ENCODE measurements around the gene STRN4.
"Not testable (repeated sequence)": the region's sequence is repeated elsewhere in the genome, so short reads cannot be mapped to it uniquely, and the experiment has no call there.

STRN4 gene

GRCh38 chr19:46761418-46761831, 15.2 kb upstream of the STRN4 start:
- H3K27ac Mint-ChIP-seq = no peak overlapping the region
- H3K4me3 Mint-ChIP-seq = no peak overlapping the region
- no peaks in the 10 kb centered on the region for H3K27me3 Mint-ChIP-seq
- H3K9me3 Mint-ChIP-seq = no peaks in the 10 kb centered on the region
- ATAC-seq (replicated peaks) (no peak), DNase-seq (no peak)
- peaks cover 2% of the 10 kb centered on the region for H3K36me3 Mint-ChIP-seq (ENCODE audit: insufficient read depth)
- H3K4me1 Mint-ChIP-seq (ENCODE audit: low read depth in 2 of 2) = peaks cover 11 to 12% of the 10 kb centered on the region in 2 donors

GRCh38 chr19:46760897-46761296, 14.6 kb upstream of the STRN4 start:
- not testable (repeated sequence) for H3K27ac Mint-ChIP-seq

GRCh38 chr19:46760363-46760762, 14.1 kb upstream of the STRN4 start:
- no peak for DNase-seq
- peaks cover 4% of the 10 kb centered on the region for H3K36me3 Mint-ChIP-seq (ENCODE audit: insufficient read depth)

More at GRCh38 chr19:46760897-46761296, 14.6 kb upstream of the STRN4 start:
- not testable (repeated sequence) for ATAC-seq (replicated peaks); H3K4me3 Mint-ChIP-seq; H3K36me3 Mint-ChIP-seq (ENCODE audit: insufficient read depth); DNase-seq; H3K9me3 Mint-ChIP-seq; H3K27me3 Mint-ChIP-seq
- H3K4me1 Mint-ChIP-seq (ENCODE audit: low read depth in 2 of 2) = peaks cover 12% of the 10 kb centered on the region in 2 donors

GRCh38 chr19:46759817-46760333, 13.6 kb upstream of the STRN4 start:
- peaks cover 4% of the 10 kb centered on the region for H3K36me3 Mint-ChIP-seq (ENCODE audit: insufficient read depth)
- DNase-seq = no peak
- H3K27me3 Mint-ChIP-seq = no peaks in the 10 kb centered on the region
- H3K4me3 Mint-ChIP-seq = no peak overlapping the region
- H3K4me1 Mint-ChIP-seq (ENCODE audit: low read depth in 2 of 2) = peaks cover 12% of the 10 kb centered on the region in 2 donors
- no peak overlapping the region for H3K27ac Mint-ChIP-seq
- H3K9me3 Mint-ChIP-seq = no peaks in the 10 kb centered on the region
- ATAC-seq (replicated peaks) = no peak

More at GRCh38 chr19:46760363-46760762, 14.1 kb upstream of the STRN4 start:
- peaks cover 12% of the 10 kb centered on the region in 2 donors for H3K4me1 Mint-ChIP-seq (ENCODE audit: low read depth in 2 of 2)
- H3K27ac Mint-ChIP-seq = no peak overlapping the region
- no peaks in the 10 kb centered on the region for H3K9me3 Mint-ChIP-seq
- no peak overlapping the region for H3K4me3 Mint-ChIP-seq
- no peaks in the 10 kb centered on the region for H3K27me3 Mint-ChIP-seq
- ATAC-seq (replicated peaks) = no peak

GRCh38 chr19:46759206-46759605, 13.0 kb upstream of the STRN4 start:
- ATAC-seq (replicated peaks) (no peak), DNase-seq (no peak)
- Mint-ChIP-seq H3K27ac (no peak overlapping the region), H3K4me3 (no peak overlapping the region), H3K27me3 (no peaks in the 10 kb centered on the region), H3K9me3 (no peaks in the 10 kb centered on the region), H3K36me3 (ENCODE audit: insufficient read depth) (peaks cover 4% of the 10 kb centered on the region), H3K4me1 (ENCODE audit: low read depth in 2 of 2) (peaks cover 12% of the 10 kb centered on the region in 2 donors)

GRCh38 chr19:46756544-46756888, 10.3 kb upstream of the STRN4 start:
- H3K36me3 Mint-ChIP-seq (ENCODE audit: insufficient read depth) = peaks cover 5% of the 10 kb centered on the region
- ATAC-seq (replicated peaks) = peak; percentile 34
- H3K4me3 Mint-ChIP-seq = peak overlapping the region in 1 of 2 donors; percentile 37
- no peaks in the 10 kb centered on the region for H3K27me3 Mint-ChIP-seq
- H3K4me1 Mint-ChIP-seq (ENCODE audit: low read depth in 2 of 2) = peaks cover 15 to 17% of the 10 kb centered on the region in 2 donors
- no peaks in the 10 kb centered on the region for H3K9me3 Mint-ChIP-seq
- H3K27ac Mint-ChIP-seq = no peak overlapping the region
- DNase-seq = peak in 1 of 3 experiments; percentile 14

- DNase-seq (no peak), ATAC-seq (replicated peaks) (no peak)
- H3K4me1 Mint-ChIP-seq (ENCODE audit: low read depth in 2 of 2) = peaks cover 15 to 17% of the 10 kb centered on the region in 2 donors
- no peak overlapping the region for H3K27ac Mint-ChIP-seq
- H3K9me3 Mint-ChIP-seq = no peaks in the 10 kb centered on the region
- H3K27me3 Mint-ChIP-seq = no peaks in the 10 kb centered on the region
- peak overlapping the region in 1 of 2 donors; percentile 37 for H3K4me3 Mint-ChIP-seq
- H3K36me3 Mint-ChIP-seq (ENCODE audit: insufficient read depth) = peaks cover 9% of the 10 kb centered on the region
Measured at GRCh38 chr19:46755853-46756543, 9.7 kb upstream of the STRN4 start.

GRCh38 chr19:46755077-46755852, 9.0 kb upstream of the STRN4 start:
- H3K4me3 Mint-ChIP-seq = no peak overlapping the region
- no peak for DNase-seq
- no peaks in the 10 kb centered on the region for H3K27me3 Mint-ChIP-seq

GRCh38 chr19:46753420-46754155, 7.3 kb upstream of the STRN4 start:
- peak; percentile 65 to 73 (median 69) for DNase-seq
- no peaks in the 10 kb centered on the region for H3K9me3 Mint-ChIP-seq
- no peaks in the 10 kb centered on the region for H3K27me3 Mint-ChIP-seq
- peak; percentile 85 for ATAC-seq (replicated peaks)
- no peak overlapping the region for H3K4me3 Mint-ChIP-seq
- H3K27ac Mint-ChIP-seq = peak overlapping the region in 1 of 2 donors; percentile 24
- H3K36me3 Mint-ChIP-seq (ENCODE audit: insufficient read depth) = peaks cover 9% of the 10 kb centered on the region
- H3K4me1 Mint-ChIP-seq (ENCODE audit: low read depth in 2 of 2) = peaks cover 16 to 19% of the 10 kb centered on the region in 2 donors

More at GRCh38 chr19:46755077-46755852, 9.0 kb upstream of the STRN4 start:
- no peak for ATAC-seq (replicated peaks)
- Mint-ChIP-seq H3K9me3 (no peaks in the 10 kb centered on the region), H3K4me1 (ENCODE audit: low read depth in 2 of 2) (peaks cover 15 to 17% of the 10 kb centered on the region in 2 donors), H3K36me3 (ENCODE audit: insufficient read depth) (peaks cover 9% of the 10 kb centered on the region), H3K27ac (no peak overlapping the region)

GRCh38 chr19:46748325-46749109, 2.3 kb upstream of the STRN4 start:
- DNase-seq (peak; percentile 72 to 78 (median 72)), ATAC-seq (replicated peaks) (peak; percentile 12)
- Mint-ChIP-seq H3K4me3 (peak overlapping the region; percentile 54 to 88), H3K36me3 (ENCODE audit: insufficient read depth) (peaks cover 29% of the 10 kb centered on the region), H3K27me3 (no peaks in the 10 kb centered on the region), H3K4me1 (ENCODE audit: low read depth in 2 of 2) (peaks cover 26 to 34% of the 10 kb centered on the region in 2 donors), H3K27ac (peak overlapping the region; percentile 92 to 96), H3K9me3 (no peaks in the 10 kb centered on the region)

- Mint-ChIP-seq H3K27me3 (no peaks in the 10 kb centered on the region), H3K4me1 (ENCODE audit: low read depth in 2 of 2) (peaks cover 40 to 49% of the 10 kb centered on the region in 2 donors), H3K36me3 (ENCODE audit: insufficient read depth) (peaks cover 36% of the 10 kb centered on the region), H3K27ac (peak within 1 kb of the TSS; percentile 95 to 96), H3K4me3 (peak within 1 kb of the TSS; percentile 90 to 92), H3K9me3 (no peaks in the 10 kb centered on the region)
- ATAC-seq (replicated peaks) (peak; percentile 38), DNase-seq (no peak)
Measured at GRCh38 chr19:46745521-46746280, 549 bp downstream of the STRN4 start, which contains the start of gene FKRP. Gene FKRP (plus strand): TSS chr19:46746057. CDS start chr19:46755451, 9,394 bp downstream.

GRCh38 chr19:46745030-46745429, 1.2 kb downstream of the STRN4 start:
- Mint-ChIP-seq H3K9me3 (no peaks in the 10 kb centered on the region), H3K4me1 (ENCODE audit: low read depth in 2 of 2) (peaks cover 47 to 55% of the 10 kb centered on the region in 2 donors), H3K27ac (peak overlapping the region; percentile 87 to 95), H3K36me3 (ENCODE audit: insufficient read depth) (peaks cover 43% of the 10 kb centered on the region), H3K4me3 (peak overlapping the region; percentile 90 to 92), H3K27me3 (no peaks in the 10 kb centered on the region)
- DNase-seq (no peak), ATAC-seq (replicated peaks) (no peak)
